VCaP (cell line): ENCODE measurements around the gene CCDC191.

Experiments used
- H3K27ac ChIP-seq: fragments of 450-650 bp; 2 replicates; pipeline ENCODE4 v1.5.1; 2017
- TF ChIP-seq, protein P1 (sequence below): fragments of 450-650 bp; conservative IDR thresholded peaks from 2 replicates; pipeline ENCODE4 v1.5.1; 2017; ENCODE audit warnings: mild to moderate bottlenecking, moderate library complexity

The CCDC191 gene

DNA sequence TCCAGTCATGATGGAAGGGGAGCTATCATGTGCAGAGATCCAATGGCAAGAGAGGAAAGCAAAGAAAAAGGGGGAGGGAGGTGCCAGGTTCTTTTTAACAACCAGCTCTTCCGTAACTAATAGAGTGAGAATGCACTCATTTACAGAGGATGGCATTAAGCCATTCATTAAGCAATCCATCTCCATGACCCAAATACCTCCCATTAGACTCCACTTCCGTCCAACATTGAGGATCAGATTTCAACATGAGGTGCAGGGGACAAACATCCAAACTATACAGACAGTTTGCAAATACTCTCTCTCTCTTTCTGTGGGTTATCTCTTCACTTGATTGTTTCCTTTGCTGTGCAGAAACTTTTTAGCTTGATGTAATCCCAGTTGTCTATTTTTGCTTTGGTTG is 87.3 kb downstream of the CCDC191 start:
- TF ChIP-seq, protein P1, sequence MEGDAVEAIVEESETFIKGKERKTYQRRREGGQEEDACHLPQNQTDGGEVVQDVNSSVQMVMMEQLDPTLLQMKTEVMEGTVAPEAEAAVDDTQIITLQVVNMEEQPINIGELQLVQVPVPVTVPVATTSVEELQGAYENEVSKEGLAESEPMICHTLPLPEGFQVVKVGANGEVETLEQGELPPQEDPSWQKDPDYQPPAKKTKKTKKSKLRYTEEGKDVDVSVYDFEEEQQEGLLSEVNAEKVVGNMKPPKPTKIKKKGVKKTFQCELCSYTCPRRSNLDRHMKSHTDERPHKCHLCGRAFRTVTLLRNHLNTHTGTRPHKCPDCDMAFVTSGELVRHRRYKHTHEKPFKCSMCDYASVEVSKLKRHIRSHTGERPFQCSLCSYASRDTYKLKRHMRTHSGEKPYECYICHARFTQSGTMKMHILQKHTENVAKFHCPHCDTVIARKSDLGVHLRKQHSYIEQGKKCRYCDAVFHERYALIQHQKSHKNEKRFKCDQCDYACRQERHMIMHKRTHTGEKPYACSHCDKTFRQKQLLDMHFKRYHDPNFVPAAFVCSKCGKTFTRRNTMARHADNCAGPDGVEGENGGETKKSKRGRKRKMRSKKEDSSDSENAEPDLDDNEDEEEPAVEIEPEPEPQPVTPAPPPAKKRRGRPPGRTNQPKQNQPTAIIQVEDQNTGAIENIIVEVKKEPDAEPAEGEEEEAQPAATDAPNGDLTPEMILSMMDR = no peak
- no peak overlapping the region for H3K27ac ChIP-seq

DNA sequence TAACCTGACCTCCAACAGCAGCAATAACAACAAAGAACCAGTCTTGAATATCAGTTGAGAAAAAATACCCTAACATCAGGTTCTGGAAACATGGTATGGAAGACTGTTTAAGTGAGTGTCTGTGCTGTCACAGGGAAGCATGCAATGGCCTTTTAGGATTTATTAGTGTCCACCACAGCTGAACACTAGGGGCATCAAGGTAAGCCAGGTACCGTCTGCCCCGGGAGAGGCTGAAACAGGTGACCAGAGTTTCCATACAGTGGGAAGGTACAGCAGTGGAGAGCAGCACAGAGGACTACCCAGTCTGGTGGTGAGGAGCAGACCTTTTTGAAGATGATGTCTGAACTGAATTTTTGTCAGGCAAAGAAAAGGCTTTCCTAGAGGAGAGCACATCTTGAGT is 90.2 kb downstream of the CCDC191 start:
- no peak overlapping the region for H3K27ac ChIP-seq
- TF ChIP-seq, protein P1 = peak; percentile 41

DNA sequence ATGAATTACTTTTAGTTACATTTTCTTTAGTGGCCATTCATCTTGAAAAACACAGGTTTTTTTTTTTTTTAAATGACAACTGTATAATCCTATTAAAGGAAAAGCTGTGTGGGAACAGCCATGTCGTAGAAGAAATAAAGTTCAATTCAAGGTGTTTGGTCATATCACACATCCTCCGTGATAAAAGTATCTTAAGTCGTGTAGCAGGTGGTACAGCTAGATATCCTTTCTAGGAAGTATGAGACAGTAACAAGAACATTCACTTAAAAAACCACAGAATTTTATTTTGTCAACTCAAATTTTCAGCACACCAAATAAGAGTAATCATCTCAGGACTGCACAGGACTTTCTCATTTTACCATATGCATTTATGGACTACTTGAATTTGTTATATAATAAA is 92.4 kb downstream of the CCDC191 start:
- H3K27ac ChIP-seq = no peak overlapping the region
- TF ChIP-seq, protein P1 = no peak

DNA sequence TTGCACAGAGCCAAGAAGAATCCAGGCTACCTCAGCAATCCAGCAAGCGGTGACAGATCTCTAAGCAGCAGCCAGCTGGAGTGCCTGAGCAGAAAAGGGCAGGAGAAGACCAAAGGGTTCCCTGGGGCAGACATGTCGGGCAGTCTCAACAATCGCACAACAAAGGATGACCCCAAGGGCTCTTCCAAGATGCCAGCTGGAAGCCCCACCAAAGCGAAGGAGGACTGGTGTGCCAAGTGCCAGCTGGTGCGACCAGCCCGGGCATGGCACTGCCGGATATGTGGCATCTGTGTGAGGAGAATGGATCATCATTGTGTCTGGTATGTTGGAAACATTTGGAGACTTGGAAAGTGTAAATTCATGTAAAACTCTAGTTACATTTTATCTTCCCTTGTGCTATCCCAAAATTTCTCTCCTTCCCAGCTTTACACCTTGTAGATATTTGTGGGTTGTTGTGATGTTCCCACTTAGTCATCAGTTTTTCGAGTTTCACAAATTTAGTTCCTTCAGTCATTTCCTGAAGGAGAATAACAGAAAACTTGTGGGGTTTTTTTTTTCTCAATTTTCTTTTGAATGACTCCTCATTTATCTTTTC is 102.1 kb downstream of the CCDC191 start:
- TF ChIP-seq, protein P1 = no peak
- no peak overlapping the region for H3K27ac ChIP-seq

DNA sequence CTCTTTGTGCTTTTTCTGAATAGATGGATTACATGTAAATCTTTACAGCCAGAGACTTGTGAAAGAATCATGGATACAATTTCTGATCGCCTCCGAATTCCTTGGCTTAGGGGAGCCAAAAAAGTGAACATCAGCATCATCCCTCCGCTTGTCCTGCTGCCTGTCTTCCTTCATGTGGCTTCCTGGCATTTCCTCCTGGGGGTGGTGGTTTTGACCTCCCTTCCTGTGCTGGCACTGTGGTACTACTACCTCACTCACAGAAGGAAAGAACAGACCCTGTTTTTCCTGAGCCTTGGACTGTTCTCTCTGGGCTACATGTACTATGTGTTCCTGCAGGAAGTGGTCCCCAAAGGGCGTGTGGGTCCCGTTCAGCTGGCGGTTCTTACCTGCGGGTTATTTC is 102.6 kb downstream of the CCDC191 start:
- H3K27ac ChIP-seq = no peak overlapping the region
- TF ChIP-seq, protein P1 = no peak

DNA sequence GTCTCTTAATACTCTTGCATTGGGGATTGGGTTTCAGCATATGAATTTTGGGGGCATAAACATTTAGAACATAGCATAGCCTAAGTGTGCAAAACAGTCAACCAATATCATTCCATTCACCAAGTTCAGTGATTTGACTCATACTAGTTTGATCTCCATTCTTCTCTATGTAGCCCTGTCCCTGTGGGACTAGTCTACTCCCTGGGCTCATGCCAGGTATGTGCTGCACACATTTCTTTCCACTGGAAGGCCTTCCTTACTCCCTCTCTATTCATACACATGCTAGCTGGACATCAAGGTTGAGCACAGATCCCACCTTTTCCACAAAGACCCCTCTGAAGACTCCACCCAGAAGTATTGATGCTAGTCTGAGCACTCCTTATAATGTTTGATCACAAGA is 103.4 kb downstream of the CCDC191 start:
- no peak overlapping the region for H3K27ac ChIP-seq
- TF ChIP-seq, protein P1 = no peak

DNA sequence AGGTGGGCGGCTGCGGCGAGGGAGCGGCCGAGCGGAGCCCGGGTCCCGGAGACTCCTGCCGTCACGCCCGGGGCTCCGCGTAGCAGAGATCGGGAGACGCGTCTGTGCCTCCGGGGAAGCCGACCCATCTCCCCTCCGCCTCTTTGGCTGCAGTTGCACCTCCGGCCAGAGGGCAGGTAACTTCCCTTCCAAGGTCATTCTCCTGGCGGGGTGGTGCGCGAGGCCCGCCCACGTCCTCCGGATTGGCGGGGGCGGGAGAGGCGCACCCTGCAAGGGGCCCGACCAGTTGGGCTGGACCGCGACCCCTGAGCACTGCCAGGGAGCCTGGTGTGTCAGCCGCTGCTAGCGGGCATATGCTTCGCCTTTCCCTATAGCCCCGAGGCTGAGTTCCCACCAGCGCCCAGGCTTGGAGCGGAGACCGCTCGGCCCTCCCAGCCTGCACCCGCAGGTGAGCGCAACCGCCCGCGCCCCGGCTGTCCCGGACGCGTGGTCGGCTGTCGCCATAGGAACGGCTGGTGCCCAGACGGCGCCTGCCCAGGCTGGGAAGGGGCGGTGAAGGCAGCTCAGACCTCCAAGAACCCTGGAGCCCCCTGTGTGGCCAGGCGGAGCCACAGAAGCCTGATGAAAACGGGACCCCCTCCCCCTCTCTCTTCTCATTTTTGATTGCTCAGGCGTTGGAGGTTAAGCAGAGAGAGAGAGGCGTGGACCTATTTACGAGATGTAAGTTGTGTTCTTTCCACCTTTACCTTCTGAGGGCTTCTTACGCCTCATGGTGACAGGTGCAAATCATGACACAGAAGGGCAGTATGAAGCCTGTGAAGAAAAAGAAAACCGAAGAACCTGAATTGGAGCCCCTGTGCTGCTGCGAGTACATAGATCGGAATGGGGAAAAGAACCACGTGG is 108.1 kb downstream of the CCDC191 start:
- H3K27ac ChIP-seq = peak overlapping the region; percentile 75
- TF ChIP-seq, protein P1 = no peak
